ENCODE data around the gene CMBL.
"Not testable (repeated sequence)": the region's sequence is repeated elsewhere in the genome, so short reads cannot be mapped to it uniquely, and the experiment has no call there.

Gene CMBL

GRCh38 chr5:10315824-10316509 is 8.3 kb upstream of the CMBL start:
- no peak for DNase-seq
- intact Hi-C loops (cut with DNase I): no loop called here

GRCh38 chr5:10315201-10315600 is 7.5 kb upstream of the CMBL start:
- peak in 1 of 42 donors; percentile 14 for DNase-seq
- intact Hi-C loops (cut with DNase I): no loop called here

DNA sequence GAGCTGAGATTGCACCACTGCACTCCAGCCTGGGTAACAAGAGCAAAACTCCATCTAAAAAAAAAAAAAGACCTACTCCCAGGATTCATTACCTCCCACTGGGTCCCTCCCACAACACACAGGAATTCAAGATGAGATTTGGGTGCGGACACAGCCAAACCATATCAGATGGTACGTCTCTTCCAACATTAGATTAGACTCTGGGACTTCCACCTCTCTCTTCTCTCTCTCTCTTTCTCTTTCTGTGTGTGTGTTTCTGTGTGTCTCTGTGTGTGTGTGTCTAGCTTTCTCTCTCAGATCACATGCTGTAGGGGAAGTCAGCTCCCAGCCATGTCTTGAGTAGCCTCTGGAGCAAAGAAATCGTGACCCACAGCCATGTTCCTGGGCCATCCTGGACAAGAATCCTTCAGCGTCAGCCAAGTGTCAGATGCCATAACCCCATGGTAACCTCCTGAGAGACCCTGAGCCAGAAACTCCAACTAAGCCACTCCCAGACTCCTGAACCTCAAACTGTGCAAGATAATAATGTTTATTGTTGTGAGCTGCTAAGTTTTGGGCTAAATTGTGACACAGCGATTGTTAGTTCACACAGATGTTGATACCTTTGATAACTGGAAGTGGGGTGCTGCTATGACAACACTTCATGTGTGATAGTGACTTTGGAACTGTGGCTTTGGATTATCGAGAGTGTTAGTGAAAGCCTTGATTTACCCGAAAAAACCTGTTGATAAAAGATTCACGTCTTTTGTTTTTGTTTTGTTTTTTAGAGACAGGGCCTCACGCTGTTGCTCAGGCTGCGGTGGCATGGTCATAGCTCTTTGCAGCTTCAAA is 4.1 kb upstream of the CMBL start:
- no peak for DNase-seq
- intact Hi-C loops (cut with DNase I): no loop called here

- DNase-seq; intact Hi-C loops (cut with DNase I): not testable (repeated sequence)
These were observed 3.3 kb upstream of the CMBL start for GRCh38 chr5:10310835-10311570.

DNA sequence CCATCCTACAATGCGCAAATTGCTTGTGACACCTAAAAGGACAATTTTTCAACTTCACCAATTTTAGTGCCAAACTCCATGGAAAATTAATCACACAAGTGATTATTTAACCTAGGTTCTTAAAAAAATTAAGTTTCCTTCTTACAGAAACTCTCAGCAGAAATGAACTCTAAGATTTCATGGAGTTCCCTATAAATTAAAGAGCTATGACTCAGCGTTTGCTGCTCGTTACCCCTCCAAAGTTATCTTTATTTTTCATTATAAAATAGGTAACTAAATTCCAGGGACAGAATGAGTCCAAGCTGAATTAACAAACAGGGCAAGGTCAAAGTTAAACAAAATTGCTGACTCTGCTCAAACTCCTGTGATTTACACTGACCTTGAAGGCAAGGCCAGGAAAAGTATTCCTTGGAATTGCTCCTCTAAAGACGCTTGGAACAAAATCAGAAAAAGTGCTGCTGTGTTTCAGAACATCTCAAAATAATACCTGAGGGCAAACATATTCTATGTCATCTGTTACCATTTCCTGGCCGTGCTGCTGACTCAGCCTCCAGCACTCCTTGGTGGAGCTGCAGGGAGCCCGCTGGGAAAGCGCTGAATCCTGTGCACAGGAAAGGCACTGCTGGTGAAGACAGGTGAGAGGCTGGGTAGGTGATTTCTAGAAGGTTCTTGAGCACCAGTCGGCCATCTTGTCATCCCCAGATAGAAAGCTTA is 2.5 kb upstream of the CMBL start:
- intact Hi-C loops (cut with DNase I): no loop called here
- DNase-seq: peak in 10 of 42 donors; percentile 20 to 53 (median 35)

DNA sequence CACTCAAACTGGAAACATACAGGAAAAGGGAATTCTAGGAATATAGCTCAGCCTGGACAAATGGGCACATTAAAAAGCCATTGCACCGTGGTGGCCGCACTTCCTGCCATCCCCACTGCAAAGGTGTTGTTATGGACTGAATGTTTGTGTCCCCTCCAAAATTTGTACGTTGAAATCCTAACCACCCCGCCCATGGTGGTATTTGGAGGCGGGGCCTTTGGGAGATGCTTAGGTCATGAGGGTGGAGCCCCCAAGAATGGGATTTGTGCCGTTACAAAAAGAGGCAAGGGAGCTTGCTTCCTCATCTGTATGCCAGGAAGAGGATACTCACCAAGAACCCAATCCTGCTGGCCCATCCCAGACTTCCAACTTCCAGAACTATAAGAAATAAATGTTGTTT is 1.1 kb upstream of the CMBL start:
- intact Hi-C loops (cut with DNase I): no loop called here
- DNase-seq: no peak

GRCh38 chr5:10306806-10307205 is 896 bp downstream of the CMBL start:
- peak in 1 of 42 donors; percentile 8 for DNase-seq
- intact Hi-C loops (cut with DNase I): no loop called here

DNA sequence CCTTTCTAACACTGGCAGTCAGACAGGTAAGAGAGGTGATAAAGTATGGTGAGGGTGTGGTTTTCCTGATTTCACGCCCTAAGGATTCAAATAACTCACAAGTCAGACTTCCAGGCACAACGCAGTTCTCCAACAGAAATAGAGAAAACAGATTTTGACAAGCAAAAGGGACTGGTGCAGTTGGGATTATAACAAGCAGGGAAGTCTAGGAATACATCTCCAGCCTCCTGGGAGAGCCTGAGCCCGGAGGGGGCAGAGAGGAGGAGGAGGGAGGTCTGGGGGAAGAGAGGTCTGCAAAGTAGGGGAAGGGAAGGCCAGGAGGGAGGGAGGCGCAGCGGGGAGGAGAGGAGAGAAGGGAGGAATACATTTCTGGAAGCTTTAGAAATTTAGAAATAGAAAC is 1.6 kb downstream of the CMBL start:
- no peak for DNase-seq
- intact Hi-C loops (cut with DNase I): no loop called here

DNA sequence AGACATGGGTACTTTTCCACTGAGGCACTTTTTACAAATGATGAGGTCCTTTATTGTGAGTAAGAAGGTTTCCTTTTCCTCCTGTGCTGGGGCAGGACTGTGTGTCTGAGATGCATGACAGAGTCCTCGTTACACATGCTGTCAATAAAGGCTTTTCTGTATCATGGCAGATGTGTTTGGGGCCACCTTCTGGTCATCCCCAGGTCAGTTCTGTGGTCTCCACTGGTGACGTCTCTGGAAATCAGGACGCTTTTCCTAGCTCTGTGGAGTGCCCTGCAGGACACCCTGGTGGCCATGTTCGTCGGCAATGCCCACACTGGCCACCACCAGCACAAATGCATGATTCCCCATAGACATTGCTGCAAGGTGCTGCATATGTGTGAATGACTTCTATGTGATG is 2.8 kb downstream of the CMBL start:
- intact Hi-C loops (cut with DNase I): no loop called here
- DNase-seq: no peak

- no peak for DNase-seq
- intact Hi-C loops (cut with DNase I): no loop called here
These were observed 4.0 kb downstream of the CMBL start for GRCh38 chr5:10303699-10304170.

- no peak for DNase-seq
- intact Hi-C loops (cut with DNase I): no loop called here
These were observed 4.5 kb downstream of the CMBL start for GRCh38 chr5:10303201-10303600.

DNA sequence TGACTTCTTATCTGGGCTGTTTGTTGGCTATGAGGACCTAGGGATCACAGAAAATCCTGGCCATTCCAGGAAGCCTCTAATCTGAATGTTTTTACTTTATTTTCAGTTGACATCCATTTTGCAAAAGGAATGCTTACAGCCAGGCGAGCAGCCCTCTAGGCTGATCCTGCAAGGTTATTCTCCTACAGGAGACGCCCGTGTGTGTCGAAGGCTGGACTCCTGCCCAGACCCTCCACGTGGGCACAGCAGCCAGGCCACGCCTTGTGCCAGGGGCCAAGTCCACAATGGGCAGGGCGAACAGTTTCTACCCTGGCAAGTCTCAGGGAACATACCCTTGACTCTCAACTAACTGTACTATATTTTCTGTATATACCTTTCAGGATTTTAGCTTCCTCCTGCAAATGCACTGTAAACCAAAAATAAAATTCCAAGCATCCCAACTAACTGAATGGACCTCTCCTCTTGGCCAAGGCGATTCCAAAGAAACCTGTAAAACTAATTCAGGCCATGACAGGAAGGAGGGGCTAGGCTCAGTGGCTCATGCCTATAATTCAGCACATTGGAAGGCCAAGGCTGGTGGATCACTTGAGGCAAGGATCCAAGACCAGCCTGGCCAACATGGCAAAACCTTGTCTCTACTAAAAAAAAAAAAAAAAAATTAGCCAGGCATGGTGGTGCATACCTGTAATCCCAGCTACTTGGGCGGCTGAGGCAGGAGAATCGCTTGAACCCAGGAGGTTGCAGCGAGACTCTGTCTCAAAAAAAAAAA is 5.7 kb downstream of the CMBL start:
- intact Hi-C loops (cut with DNase I): no loop called here

DNA sequence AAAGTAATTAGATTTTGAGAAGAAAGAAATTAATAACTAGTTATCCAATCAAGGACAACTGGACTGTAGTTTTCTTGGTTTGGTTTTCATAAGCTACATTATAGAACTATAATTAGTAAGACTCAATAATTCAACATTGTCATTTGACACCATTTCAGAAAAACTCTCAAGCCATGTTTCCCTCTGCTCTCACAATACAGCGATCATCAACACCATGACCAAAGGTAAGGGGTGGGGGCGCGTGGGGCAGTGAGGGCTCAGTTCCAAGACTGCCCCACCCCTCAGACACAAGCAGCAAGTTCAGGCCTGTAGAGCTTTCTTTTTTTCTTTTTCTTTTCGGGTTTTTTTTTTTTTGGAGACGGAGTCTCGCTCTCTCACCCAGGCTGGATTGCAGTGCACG is 6.4 kb downstream of the CMBL start:
- intact Hi-C loops (cut with DNase I): no loop called here
- DNase-seq: no peak

More for the DNA sequence above, 5.7 kb downstream of the CMBL start:
- peak in 31 of 42 donors; percentile 20 to 68 (median 45) for DNase-seq

- intact Hi-C loops (cut with DNase I): no loop called here
- DNase-seq: no peak
These were observed 7.5 kb downstream of the CMBL start for GRCh38 chr5:10300246-10300645.

DNA sequence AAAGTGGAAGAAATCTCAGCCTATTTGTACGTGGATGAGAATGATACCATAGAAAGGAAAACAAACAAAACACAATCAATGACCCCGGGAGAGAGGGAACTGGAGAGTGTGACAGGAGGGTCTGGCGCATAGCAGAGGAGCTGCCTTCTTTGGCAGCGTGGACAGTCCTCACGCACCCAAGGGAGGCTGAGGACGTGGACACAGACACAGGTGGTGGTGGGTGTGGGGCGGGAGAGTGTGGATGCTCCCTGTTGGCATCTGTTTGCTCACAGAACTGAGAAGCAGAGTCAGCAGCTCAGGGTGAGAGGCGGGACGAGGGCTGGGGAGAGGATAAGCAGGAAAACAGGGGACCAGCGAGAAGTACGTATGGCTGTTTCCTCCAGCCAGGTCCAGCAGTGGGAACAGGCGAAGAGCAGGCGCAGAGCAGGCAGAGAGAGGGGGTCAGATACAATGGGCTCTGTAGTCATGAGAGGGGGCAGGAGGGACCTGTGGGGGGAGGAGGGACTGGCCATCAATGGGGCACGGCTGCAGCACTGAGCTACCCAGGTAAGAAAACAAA is 10.0 kb downstream of the CMBL start:
- no peak for DNase-seq
- intact Hi-C loops (cut with DNase I): no loop called here

DNA sequence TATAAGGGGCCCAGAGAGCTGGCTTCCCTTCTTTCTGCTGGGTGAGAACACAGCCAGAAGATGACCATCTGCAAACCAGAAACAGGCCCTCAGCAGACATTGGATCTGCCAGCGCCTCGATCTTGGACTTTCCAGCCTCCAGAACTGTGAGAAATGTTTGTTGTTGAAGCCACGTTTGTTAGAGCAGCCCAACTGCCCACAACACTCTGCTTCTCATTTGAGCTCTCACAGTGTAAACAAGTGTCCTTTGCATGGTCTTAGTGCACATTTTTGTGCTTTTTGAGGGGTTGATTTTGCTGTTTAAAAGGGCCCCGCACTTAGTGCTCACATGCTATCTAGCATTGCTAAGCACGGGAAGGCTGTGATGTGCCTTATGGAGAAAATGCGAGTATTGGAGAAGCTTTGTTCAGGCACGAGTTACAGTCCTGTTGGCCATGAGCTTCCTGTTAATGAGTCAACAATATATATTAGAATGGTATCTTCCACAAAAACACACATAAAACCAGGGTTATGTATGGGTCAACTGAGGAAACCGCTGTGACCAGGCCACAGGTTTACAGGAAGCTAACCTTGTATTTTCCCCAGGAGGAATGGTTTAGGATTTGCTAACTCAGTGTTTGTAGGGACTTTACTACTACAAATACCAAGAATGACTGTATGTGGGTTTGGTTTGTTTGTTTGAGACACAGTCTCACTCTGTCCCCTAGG is 11.9 kb downstream of the CMBL start:
- DNase-seq: no peak
- intact Hi-C loops (cut with DNase I): no loop called here

- intact Hi-C loops (cut with DNase I): no loop called here
- DNase-seq: no peak
These were observed 13.6 kb downstream of the CMBL start for GRCh38 chr5:10293907-10294662.
